ENCODE measurements around the gene PSTPIP1.

The PSTPIP1 gene

GRCh38 chr15:77014132-77015081, 19.5 kb downstream of the PSTPIP1 start:
- H3K4me3 ChIP-seq (ENCODE audit: low read length), result no peak overlapping the region
- DNase-seq (ENCODE audit: low read depth), result no peak
- TF ChIP-seq CTCF (conservative IDR thresholded peaks at IDR 0.05; ENCODE audit: low read depth, low read length), result no peak

GRCh38 chr15:77015646-77016320, 20.9 kb downstream of the PSTPIP1 start:
- DNase-seq (ENCODE audit: low read depth), result no peak
- TF ChIP-seq CTCF (conservative IDR thresholded peaks at IDR 0.05; ENCODE audit: low read depth, low read length), result no peak
- no peak overlapping the region for H3K4me3 ChIP-seq (ENCODE audit: low read length)

- no peak overlapping the region for H3K4me3 ChIP-seq (ENCODE audit: low read length)
- TF ChIP-seq CTCF (conservative IDR thresholded peaks at IDR 0.05; ENCODE audit: low read depth, low read length), result no peak
- DNase-seq (ENCODE audit: low read depth), result no peak
Measured at GRCh38 chr15:77016321-77016695, 21.4 kb downstream of the PSTPIP1 start.

DNA sequence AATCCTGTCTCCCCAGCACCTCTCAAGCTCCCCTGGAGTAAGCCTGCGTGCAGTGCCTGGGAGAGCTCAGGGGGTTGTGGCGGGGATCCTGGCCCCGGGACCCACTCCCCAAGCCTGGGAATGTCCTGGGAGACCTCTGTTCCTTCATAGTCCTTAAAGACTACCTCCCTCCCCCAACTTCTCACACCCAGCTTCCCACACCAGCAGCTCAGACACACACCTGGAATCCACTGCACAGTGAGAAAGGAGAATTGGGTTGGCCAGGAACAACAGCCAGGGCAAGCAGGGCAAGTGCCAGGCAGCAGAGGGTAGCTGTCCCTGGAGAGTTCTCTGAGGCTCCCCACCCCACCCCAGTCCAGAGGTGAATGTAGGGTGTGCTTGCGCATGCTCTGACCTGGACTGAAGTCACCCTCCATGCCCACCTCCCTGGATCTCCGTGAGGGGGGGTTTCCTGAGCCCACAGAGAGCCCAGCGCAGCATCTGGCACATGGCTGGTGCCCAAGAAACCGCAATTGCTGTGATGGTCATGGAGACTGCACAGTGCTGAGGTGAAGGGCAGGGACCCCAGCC, 22.2 kb downstream of the PSTPIP1 start:
- H3K4me3 ChIP-seq (ENCODE audit: low read length), result no peak overlapping the region
- no peak for TF ChIP-seq CTCF (conservative IDR thresholded peaks at IDR 0.05; ENCODE audit: low read depth, low read length)
- DNase-seq (ENCODE audit: low read depth), result no peak

- no peak for TF ChIP-seq CTCF (conservative IDR thresholded peaks at IDR 0.05; ENCODE audit: low read depth, low read length)
- H3K4me3 ChIP-seq (ENCODE audit: low read length), result no peak overlapping the region
- DNase-seq (ENCODE audit: low read depth), result no peak
Measured at GRCh38 chr15:77017761-77018720, 23.1 kb downstream of the PSTPIP1 start.

DNA sequence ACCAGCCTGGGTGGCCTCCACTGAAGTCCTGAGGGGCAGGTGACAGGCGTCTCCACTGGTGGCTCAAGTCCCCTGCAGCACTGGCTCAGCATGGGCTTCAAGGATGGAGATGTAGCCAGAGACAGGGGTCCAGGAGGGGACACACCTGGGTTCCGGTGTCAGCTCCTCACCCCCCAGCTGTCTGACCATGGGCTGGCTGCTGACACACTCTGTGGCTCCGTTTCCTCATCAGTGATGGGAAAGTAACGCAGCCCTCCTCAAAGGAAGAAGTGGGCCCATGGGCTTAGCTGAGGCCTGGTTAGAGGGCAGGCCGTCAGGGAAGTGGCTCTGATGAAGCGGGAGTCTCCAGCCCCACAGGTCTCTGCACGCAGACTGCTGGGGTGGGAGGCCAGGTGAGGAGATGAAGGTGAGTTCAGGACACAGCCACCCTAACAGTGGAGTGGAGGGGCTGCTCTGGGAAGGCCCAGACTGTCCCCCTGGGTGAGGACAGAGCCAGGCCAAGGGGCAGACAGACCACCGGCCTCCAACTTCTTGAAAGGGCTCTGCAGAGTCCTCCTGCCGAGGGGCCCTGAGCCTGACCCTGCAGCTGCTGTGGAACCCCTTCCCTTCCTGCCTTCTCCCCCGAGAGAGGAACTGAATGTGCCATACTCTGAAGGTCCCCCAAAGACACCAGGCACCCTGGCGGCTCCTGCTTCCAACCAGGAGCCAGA, 24.0 kb downstream of the PSTPIP1 start:
- no peak for TF ChIP-seq CTCF (conservative IDR thresholded peaks at IDR 0.05; ENCODE audit: low read depth, low read length)
- no peak for DNase-seq (ENCODE audit: low read depth)
- H3K4me3 ChIP-seq (ENCODE audit: low read length), result no peak overlapping the region
